DND-41 (cell line): Measurements from ENCODE around the gene LYRM4.

Experiments
- ATAC-seq: fragments of 200-7000 bp; cut with Tn5 transposase; 3 replicates; pipeline ENCODE4 v1.9.1; 2021; ENCODE audit warnings: low read depth; ENCODE audit not compliant: insufficient read depth
- DNase-seq: peaks from one replicate; pipeline ENCODE4 v3.0.0-alpha.2; 2020
- H2AFZ ChIP-seq: 2 replicates; pipeline ENCODE4 v1.6.0; 2012; ENCODE audit warnings: low read depth, low read length
- H3K27ac ChIP-seq: 2 replicates; pipeline ENCODE4 v1.5.1; 2012; ENCODE audit warnings: low read length, inconsistent platforms
- H3K27me3 ChIP-seq: fragments of 200-600 bp; sonication (generic); 2 replicates; pipeline ENCODE4 v1.6.0; 2012; ENCODE audit warnings: low read length, mild to moderate bottlenecking, inconsistent platforms; ENCODE audit not compliant: insufficient read depth, poor library complexity
- H3K36me3 ChIP-seq: 2 replicates; pipeline ENCODE4 v1.5.1; 2012; ENCODE audit warnings: low read length, inconsistent platforms; ENCODE audit not compliant: insufficient read depth
- H3K4me1 ChIP-seq: 2 replicates; pipeline ENCODE4 v1.5.1; 2012; ENCODE audit warnings: mild to moderate bottlenecking, low read length; ENCODE audit not compliant: insufficient read depth
- H3K4me2 ChIP-seq: 2 replicates; pipeline ENCODE4 v1.6.0; 2012; ENCODE audit warnings: mild to moderate bottlenecking, moderate library complexity, low read length, inconsistent platforms; ENCODE audit not compliant: insufficient read depth
- H3K4me3 ChIP-seq, 2 experiments: fragments of 200-600 bp in 1 of 2; shearing (Covaris generic) in 1 of 2; 2 replicates each; pipeline ENCODE4 v1.5.1; 2012 to 2016; ENCODE audit warnings: inconsistent platforms in 2 of 2, low read length in 2 of 2, mild to moderate bottlenecking in 2 of 2, low read depth in 1 of 2, moderate library complexity in 1 of 2
- H3K79me2 ChIP-seq: 2 replicates; pipeline ENCODE4 v1.6.0; 2012; ENCODE audit warnings: low read length, inconsistent platforms; ENCODE audit not compliant: insufficient read depth
- H3K9ac ChIP-seq: 2 replicates; pipeline ENCODE4 v1.6.0; 2012; ENCODE audit warnings: low read depth, mild to moderate bottlenecking, inconsistent platforms, low read length, moderate library complexity
- H3K9me3 ChIP-seq: 2 replicates; pipeline ENCODE4 v1.5.1; 2012; ENCODE audit warnings: low read length, moderate library complexity, mild to moderate bottlenecking, inconsistent platforms; ENCODE audit not compliant: insufficient read depth, severe bottlenecking
- H4K20me1 ChIP-seq: 2 replicates; pipeline ENCODE4 v1.6.0; 2012; ENCODE audit warnings: low read length; ENCODE audit not compliant: insufficient read depth
- CTCF ChIP-seq: IDR thresholded peaks from 2 replicates; pipeline ENCODE4 v1.5.1; 2012; ENCODE audit warnings: borderline replicate concordance, low read length, moderate library complexity, mild to moderate bottlenecking; ENCODE audit not compliant: poor library complexity, severe bottlenecking; ENCODE audit errors: extremely low read depth
- EZH2 ChIP-seq: IDR thresholded peaks from 3 replicates; pipeline ENCODE4 v1.6.1; 2012; ENCODE audit warnings: borderline replicate concordance, low read depth, mild to moderate bottlenecking, moderate library complexity, low read length, inconsistent platforms; ENCODE audit not compliant: severe bottlenecking

LYRM4 gene

DNA sequence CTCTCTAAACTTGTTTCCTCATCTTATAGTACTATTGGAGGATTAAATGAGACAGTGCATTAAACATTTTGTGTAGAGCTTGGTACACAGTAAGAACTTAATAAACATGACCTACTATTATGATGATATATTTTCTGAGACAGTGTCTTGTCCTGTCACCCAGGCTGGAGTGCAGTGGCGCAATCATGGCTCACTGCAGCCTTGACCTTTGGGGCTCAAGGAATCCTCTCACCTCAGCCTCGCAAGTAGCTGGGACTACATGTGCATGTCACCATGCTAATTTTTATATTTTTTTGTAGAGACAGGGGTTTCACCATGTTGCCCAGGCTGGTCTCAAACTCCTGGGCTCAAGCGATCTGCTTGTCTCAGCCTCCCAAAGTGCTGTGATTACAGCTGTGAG, 72.1 kb downstream of the LYRM4 start:
- no peak for TF ChIP-seq EZH2
- TF ChIP-seq CTCF: no peak
- H3K36me3 ChIP-seq: no peaks in the 10 kb centered on the region
- ATAC-seq (no peak), DNase-seq (no peak)
- H2AFZ ChIP-seq: no peak overlapping the region
- no peak overlapping the region for H3K9ac ChIP-seq
- H3K27ac ChIP-seq: no peak overlapping the region
- no peaks in the 10 kb centered on the region for H3K9me3 ChIP-seq
- no peaks in the 10 kb centered on the region for H3K27me3 ChIP-seq
- no peak overlapping the region for H3K4me2 ChIP-seq
- no peaks in the 10 kb centered on the region for H3K4me1 ChIP-seq
- H3K4me3 ChIP-seq: no peak overlapping the region
- peaks cover 17% of the 10 kb centered on the region; the same call in 1 of the 2 replicates for H4K20me1 ChIP-seq
- no peaks in the 10 kb centered on the region for H3K79me2 ChIP-seq

DNA sequence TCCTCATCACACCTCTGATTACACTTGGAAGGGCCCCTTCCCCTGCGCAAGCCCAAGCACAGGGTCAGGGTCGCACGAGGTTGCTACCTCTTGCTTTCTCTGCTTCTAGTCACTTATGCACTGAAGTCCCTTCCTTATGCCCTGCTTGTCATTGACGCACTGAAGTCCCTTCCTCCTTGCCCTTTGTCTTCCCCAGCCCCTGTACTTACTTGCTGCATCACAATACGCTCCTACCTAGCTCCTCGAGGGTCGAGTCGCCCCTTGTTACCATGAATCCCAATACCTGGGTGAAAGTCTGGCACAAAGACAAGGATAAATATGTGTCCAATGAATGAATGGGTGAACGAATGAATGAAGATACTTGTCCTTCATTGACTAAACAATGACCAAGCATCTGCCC, 75.9 kb downstream of the LYRM4 start:
- H2AFZ ChIP-seq: no peak overlapping the region
- peaks cover 19% of the 10 kb centered on the region; the same call in 1 of the 2 replicates for H4K20me1 ChIP-seq
- no peaks in the 10 kb centered on the region for H3K79me2 ChIP-seq
- H3K27me3 ChIP-seq: no peaks in the 10 kb centered on the region
- DNase-seq (no peak), ATAC-seq (no peak)
- H3K27ac ChIP-seq: no peak overlapping the region
- no peak overlapping the region for H3K4me2 ChIP-seq
- H3K4me3 ChIP-seq: no peak overlapping the region
- no peaks in the 10 kb centered on the region for H3K4me1 ChIP-seq
- H3K36me3 ChIP-seq: no peaks in the 10 kb centered on the region
- no peak for TF ChIP-seq CTCF
- TF ChIP-seq EZH2: no peak
- no peaks in the 10 kb centered on the region for H3K9me3 ChIP-seq
- no peak overlapping the region for H3K9ac ChIP-seq

DNA sequence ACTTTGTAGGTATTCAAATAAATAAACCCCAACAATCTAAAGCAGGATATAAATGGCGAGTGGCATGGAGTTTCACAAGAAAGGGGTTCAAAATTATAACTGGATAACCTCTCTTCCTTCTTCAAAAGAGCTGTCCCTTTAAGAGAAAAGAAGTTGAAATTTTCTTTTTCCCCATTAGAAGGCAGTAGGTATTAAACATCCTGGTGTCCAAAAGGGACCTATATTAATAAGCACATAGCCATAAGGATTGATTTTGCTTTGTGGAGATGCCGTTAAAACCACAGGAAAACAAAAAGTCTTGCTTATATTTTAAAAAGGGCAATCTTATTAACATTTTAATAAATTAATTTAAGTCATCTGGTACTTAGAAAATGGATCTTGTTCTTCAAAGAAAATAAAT, 76.5 kb downstream of the LYRM4 start:
- ATAC-seq (no peak), DNase-seq (no peak)
- no peak for TF ChIP-seq EZH2
- no peaks in the 10 kb centered on the region for H3K79me2 ChIP-seq
- no peak overlapping the region for H3K9ac ChIP-seq
- no peak overlapping the region for H3K4me3 ChIP-seq
- peaks cover 19% of the 10 kb centered on the region; the same call in 1 of the 2 replicates for H4K20me1 ChIP-seq
- no peak overlapping the region for H3K4me2 ChIP-seq
- no peak overlapping the region for H2AFZ ChIP-seq
- H3K27ac ChIP-seq: no peak overlapping the region
- H3K9me3 ChIP-seq: no peaks in the 10 kb centered on the region
- no peaks in the 10 kb centered on the region for H3K4me1 ChIP-seq
- H3K36me3 ChIP-seq: no peaks in the 10 kb centered on the region
- H3K27me3 ChIP-seq: no peaks in the 10 kb centered on the region

DNA sequence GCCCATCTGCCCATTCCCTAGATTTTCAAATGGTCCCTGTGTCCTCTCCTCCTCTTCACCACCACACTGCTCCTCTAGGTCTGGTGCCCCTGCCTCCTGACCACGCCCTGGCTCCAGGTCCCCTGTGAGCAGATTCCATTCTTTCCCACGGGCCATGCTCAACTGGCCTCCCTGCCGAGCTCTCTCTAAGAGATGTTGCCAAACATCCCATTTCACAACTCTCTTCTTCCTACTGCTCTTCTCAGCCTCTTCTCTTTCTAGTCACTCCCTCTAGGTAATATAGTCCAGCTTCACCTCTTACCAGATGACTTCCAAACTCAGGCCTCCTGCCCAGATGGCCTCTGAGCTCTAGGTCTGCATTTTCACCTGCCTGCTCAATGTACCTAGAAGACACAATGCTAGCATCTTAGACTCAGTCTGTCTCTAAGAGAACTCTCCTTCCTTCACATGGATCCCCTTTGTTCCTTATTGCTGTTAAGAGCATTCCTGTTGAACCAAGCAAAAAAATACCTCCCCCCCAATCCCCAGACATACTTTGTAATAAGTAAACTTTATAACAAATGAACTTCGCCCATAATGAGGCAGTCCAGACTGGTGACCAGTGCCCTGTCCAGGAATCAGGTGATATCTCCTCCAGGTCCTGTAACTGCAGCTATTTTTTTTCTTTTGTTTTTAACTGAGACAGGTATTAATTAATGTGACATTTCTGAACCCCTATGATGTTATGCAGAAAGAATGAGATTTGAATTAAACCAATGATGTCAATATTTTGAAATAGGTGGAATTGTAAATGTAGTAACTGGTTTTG, 79.0 kb downstream of the LYRM4 start:
- no peaks in the 10 kb centered on the region for H3K27me3 ChIP-seq
- no peak overlapping the region for H3K4me2 ChIP-seq
- H3K9me3 ChIP-seq: no peaks in the 10 kb centered on the region
- H2AFZ ChIP-seq: no peak overlapping the region
- H3K79me2 ChIP-seq: no peaks in the 10 kb centered on the region
- H3K27ac ChIP-seq: no peak overlapping the region
- DNase-seq (no peak), ATAC-seq (no peak)
- H3K4me1 ChIP-seq: no peaks in the 10 kb centered on the region
- TF ChIP-seq EZH2 (no peak), CTCF (no peak)
- H3K9ac ChIP-seq: no peak overlapping the region
- no peaks in the 10 kb centered on the region for H3K36me3 ChIP-seq
- H4K20me1 ChIP-seq: peaks cover 17% of the 10 kb centered on the region; the same call in 1 of the 2 replicates
- no peak overlapping the region for H3K4me3 ChIP-seq
